ENCODE measurements around the gene STX10.
"Not testable (repeated sequence)": the region's sequence is repeated elsewhere in the genome, so short reads cannot be mapped to it uniquely, and the experiment has no call there.

STX10 gene

GRCh38 chr19:13172346-13173138 is 22.4 kb upstream of the STX10 start:
- no peaks in the 10 kb centered on the region for H3K9me3 Mint-ChIP-seq
- peaks cover 58% of the 10 kb centered on the region for H3K4me1 Mint-ChIP-seq
- no peaks in the 10 kb centered on the region for H3K27me3 Mint-ChIP-seq
- peak overlapping the region; percentile 21 for H3K4me3 Mint-ChIP-seq
- H3K36me3 Mint-ChIP-seq, result no peaks in the 10 kb centered on the region
- ATAC-seq, result no peak
- peak overlapping the region; percentile 96 for H3K27ac Mint-ChIP-seq

- Mint-ChIP-seq H3K4me3 (no peak overlapping the region), H3K27me3 (no peaks in the 10 kb centered on the region), H3K4me1 (peaks cover 71% of the 10 kb centered on the region), H3K36me3 (no peaks in the 10 kb centered on the region), H3K27ac (peak overlapping the region; percentile 96), H3K9me3 (no peaks in the 10 kb centered on the region)
- ATAC-seq, result no peak
These were observed 21.0 kb upstream of the STX10 start for GRCh38 chr19:13171146-13171545.

DNA sequence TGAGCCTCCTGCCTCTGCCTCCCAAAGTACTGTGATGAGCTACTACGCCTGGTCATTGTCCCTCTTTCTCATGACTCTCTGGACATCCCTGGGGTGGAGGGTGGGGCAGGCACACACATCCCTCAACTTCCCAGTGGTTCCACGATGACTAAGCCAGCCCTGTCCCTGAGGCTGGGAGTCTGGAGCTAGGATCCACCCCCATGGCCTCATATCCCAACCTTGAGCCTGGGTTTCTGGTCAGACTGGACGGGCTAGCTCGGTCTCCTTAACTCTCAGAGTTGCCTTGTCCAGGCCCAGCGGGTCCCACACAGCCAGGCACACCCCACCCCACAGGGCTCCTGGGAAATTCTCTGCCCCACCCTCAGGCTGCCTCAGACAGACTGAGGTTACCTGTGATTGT is 19.6 kb upstream of the STX10 start:
- Mint-ChIP-seq H3K4me3 (no peak overlapping the region), H3K36me3 (no peaks in the 10 kb centered on the region), H3K27ac (peak overlapping the region; percentile 96), H3K27me3 (no peaks in the 10 kb centered on the region), H3K9me3 (no peaks in the 10 kb centered on the region), H3K4me1 (peaks cover 84% of the 10 kb centered on the region)
- ATAC-seq, result no peak

DNA sequence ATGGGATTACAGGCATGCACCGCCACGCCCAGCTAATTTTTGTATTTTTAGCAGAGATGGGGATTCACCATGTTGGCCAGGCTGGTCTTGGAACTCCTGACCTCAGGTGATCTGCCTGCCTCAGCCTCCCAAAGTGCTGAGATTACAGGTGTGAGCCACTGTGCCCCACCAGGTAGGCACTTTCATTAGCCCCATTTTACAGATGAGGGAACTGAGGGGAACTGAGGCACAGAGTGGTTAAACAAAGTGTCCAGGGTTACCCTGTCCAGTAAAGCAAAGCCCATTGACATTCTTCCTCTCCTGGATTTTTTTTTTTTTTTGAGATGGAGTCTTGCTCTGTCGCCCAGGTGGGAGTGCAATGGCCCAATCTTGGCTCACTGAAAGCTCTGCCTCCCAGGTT is 16.0 kb upstream of the STX10 start:
- peak overlapping the region; percentile 96 for H3K27ac Mint-ChIP-seq

DNA sequence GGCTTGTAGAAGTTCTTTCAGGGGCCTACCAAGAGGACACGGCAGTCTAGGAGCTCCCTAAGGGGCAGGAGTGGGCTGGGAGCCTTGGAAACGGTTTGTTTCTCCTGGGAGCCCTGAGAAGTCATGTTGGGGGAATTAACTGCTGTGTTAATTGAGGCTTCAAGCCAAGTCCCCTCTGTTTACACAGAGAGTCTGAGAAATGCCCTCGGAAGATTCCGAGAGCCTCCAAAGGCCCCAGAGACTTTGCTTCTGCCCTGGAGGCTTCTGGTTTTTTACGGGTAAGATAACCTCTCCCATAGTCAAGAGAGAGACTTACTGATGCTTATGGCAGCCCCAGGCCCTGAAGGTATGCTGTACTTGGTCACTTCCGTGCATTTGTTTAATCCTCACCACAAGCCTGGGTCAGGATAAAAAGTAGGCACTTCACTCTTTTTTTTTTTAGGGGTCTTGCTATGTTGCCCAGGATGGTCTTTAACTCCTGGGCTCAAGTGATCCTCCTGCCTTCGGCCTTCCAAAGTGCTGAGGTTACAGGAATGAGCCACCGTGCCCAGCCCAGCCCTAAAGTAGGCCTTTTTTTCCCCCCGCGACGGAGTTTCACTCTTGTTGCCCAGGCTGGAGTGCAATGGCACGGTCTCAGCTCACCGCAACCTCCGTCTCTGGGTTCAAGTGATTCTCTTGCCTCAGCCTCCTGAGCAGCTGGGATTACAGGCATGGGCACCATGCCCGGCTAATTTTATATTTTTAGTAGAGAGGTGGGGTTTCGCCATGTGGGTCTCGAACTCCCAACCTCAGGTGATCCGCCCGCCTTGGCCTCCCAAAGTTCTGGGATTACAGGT is 15.2 kb upstream of the STX10 start:
- no peaks in the 10 kb centered on the region for H3K27me3 Mint-ChIP-seq
- peak overlapping the region; percentile 75 for H3K27ac Mint-ChIP-seq
- H3K4me3 Mint-ChIP-seq, result no peak overlapping the region
- peaks cover 87% of the 10 kb centered on the region for H3K4me1 Mint-ChIP-seq
- no peaks in the 10 kb centered on the region for H3K36me3 Mint-ChIP-seq
- ATAC-seq, result no peak
- H3K9me3 Mint-ChIP-seq, result no peaks in the 10 kb centered on the region

More for the DNA sequence above, 16.0 kb upstream of the STX10 start:
- not testable (repeated sequence) for H3K9me3 Mint-ChIP-seq, H3K27me3 Mint-ChIP-seq, H3K36me3 Mint-ChIP-seq, H3K4me3 Mint-ChIP-seq, ATAC-seq
- H3K4me1 Mint-ChIP-seq, result peaks cover 92% of the 10 kb centered on the region

- no peak for ATAC-seq
- peak overlapping the region; percentile 75 for H3K27ac Mint-ChIP-seq
- H3K4me1 Mint-ChIP-seq, result peaks cover 85% of the 10 kb centered on the region
- peak overlapping the region; percentile 24 for H3K4me3 Mint-ChIP-seq
- no peaks in the 10 kb centered on the region for H3K9me3 Mint-ChIP-seq
- H3K27me3 Mint-ChIP-seq, result no peaks in the 10 kb centered on the region
- no peaks in the 10 kb centered on the region for H3K36me3 Mint-ChIP-seq
These were observed 14.4 kb upstream of the STX10 start for GRCh38 chr19:13164343-13165161.

- ATAC-seq, result peak; percentile 4
- Mint-ChIP-seq H3K4me1 (peaks cover 77% of the 10 kb centered on the region), H3K27me3 (no peaks in the 10 kb centered on the region), H3K36me3 (no peaks in the 10 kb centered on the region), H3K4me3 (peak overlapping the region; percentile 63), H3K9me3 (no peaks in the 10 kb centered on the region), H3K27ac (peak overlapping the region; percentile 75)
These were observed 13.6 kb upstream of the STX10 start for GRCh38 chr19:13163609-13164342.

DNA sequence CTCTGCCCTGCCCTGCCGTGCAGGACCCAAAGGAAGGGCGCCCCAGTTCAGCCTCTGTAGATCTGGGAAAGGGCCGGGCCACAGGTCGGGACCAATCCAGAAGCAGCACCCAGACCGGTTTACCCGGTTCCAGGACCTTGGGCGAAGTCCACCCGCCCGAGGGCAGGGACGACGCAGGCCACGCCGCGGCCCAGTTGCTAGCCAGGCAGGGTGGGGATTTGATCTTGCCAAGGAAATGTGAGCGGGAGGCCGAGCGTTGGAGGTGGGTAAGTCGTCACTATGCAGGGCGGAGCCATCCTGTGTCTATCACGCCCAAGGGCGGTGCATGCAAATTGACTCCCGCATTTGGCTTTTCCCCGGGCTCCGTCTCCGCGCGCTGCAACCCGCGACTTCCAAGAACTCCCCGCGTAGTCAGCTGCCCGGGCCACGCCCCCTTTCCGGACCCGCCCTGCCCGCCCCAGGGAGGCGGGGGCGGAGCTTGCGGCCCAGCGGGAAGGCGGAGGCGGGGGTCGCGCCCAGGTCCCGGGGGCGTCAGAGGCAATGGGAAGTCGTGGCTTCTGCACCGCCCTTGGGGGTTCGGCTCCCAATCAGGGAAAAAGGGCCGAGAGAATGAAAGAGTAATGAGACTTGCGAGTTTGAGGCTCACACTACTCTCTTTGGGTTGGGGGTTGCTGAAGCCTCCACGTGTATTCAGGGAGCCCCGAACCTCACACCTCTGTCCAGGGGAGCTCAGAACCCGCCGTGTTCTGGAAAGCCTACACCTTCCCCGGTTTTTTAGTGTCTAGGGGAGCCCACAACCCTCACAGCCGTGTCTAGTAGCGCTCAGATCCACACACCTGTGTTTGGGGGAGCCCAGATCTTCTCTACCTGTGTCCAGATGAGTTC is 12.8 kb upstream of the STX10 start:
- peak; percentile 76 for ATAC-seq
- H3K36me3 Mint-ChIP-seq, result no peaks in the 10 kb centered on the region
- H3K4me3 Mint-ChIP-seq, result peak overlapping the region; percentile 80
- H3K9me3 Mint-ChIP-seq, result no peaks in the 10 kb centered on the region
- peaks cover 77% of the 10 kb centered on the region for H3K4me1 Mint-ChIP-seq
- H3K27ac Mint-ChIP-seq, result peak overlapping the region; percentile 75
- H3K27me3 Mint-ChIP-seq, result no peaks in the 10 kb centered on the region

DNA sequence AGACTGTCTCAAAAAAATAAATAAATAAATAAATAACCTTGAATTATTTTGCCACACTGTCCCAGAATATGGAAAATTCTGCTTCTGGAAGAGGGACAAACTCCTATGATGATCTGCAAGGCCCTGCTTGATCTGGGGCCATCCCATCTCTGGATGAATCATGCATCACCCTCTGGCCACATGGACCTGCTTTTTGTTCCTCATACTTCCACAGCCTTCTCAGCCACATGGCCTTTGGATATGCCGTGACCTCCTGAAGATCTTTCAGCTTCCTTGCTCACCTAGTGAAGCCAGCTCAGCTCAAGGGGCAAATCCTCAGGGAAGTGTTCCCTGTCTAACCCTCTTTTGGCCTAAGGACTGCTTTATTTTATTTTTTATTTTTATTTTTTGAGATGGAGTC is 10.4 kb upstream of the STX10 start:
- no peak for ATAC-seq
- Mint-ChIP-seq H3K4me3 (no peak overlapping the region), H3K27ac (no peak overlapping the region)

DNA sequence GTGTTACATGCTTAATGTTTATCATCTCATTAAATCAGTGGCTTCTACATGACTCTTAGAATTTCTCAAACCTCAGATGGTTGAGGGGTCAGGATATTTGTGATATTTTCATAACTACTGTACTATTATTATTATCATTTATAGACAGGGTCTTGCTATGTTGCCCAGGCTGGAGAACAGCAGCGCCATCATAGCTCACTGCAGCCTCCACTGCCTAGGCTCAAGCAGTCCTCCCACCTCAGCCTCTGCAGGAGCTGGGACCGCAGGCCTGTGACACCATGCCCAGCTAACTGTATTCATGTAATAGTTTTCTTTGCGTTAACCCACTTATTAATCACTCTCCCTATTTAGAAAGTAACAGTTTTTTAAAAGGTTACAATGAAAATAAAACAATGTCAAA is 9.5 kb upstream of the STX10 start:
- no peak overlapping the region for H3K4me3 Mint-ChIP-seq
- no peak for ATAC-seq
- H3K27me3 Mint-ChIP-seq, result no peaks in the 10 kb centered on the region
- H3K9me3 Mint-ChIP-seq, result no peaks in the 10 kb centered on the region
- H3K4me1 Mint-ChIP-seq, result peaks cover 68% of the 10 kb centered on the region
- H3K27ac Mint-ChIP-seq, result peak overlapping the region; percentile 49
- peaks cover 4% of the 10 kb centered on the region for H3K36me3 Mint-ChIP-seq

More for the DNA sequence above, 10.4 kb upstream of the STX10 start:
- Mint-ChIP-seq H3K9me3 (no peaks in the 10 kb centered on the region), H3K27me3 (no peaks in the 10 kb centered on the region), H3K4me1 (peaks cover 76% of the 10 kb centered on the region), H3K36me3 (no peaks in the 10 kb centered on the region)

GRCh38 chr19:13155472-13156359 is 5.5 kb upstream of the STX10 start:
- H3K27ac Mint-ChIP-seq, result peak overlapping the region; percentile 92
- peak overlapping the region; percentile 95 for H3K4me3 Mint-ChIP-seq
- no peaks in the 10 kb centered on the region for H3K9me3 Mint-ChIP-seq
- peaks cover 36% of the 10 kb centered on the region for H3K4me1 Mint-ChIP-seq
- H3K27me3 Mint-ChIP-seq, result no peaks in the 10 kb centered on the region
- peaks cover 24% of the 10 kb centered on the region for H3K36me3 Mint-ChIP-seq
- peak; percentile 66 for ATAC-seq

- Mint-ChIP-seq H3K9me3 (no peaks in the 10 kb centered on the region), H3K27ac (peak overlapping the region; percentile 92), H3K36me3 (peaks cover 24% of the 10 kb centered on the region), H3K27me3 (no peaks in the 10 kb centered on the region), H3K4me1 (peaks cover 38% of the 10 kb centered on the region), H3K4me3 (peak overlapping the region; percentile 95)
- peak; percentile 24 for ATAC-seq
These were observed 4.8 kb upstream of the STX10 start for GRCh38 chr19:13154911-13155471.

All from stimulated activated memory B cell treated with anti-CD40 and anti-IgM and Interleukin-4, amounts not matched to agents 10 μg/mL and 1 μg/mL and 100 μg/mL, for 72 hours (primary cell).